KG1 (cell line): ENCODE results near the gene ALDH8A1.

Source experiments
- DNase-seq: peaks from one replicate; lab custom pipeline; 2025; lab: John Stamatoyannopoulos, UW

Gene ALDH8A1

GRCh38 chr6:134870677-134871498 is 79.0 kb downstream of the ALDH8A1 start:
- no peak for DNase-seq

GRCh38 chr6:134868812-134869211 is 81.1 kb downstream of the ALDH8A1 start:
- no peak for DNase-seq
